Ascending aorta (tissue), 2 donors: ENCODE measurements around the gene KRT39. TPM values are rescaled to one million over a fixed set of nuclear protein-coding genes. Genes with fewer than 3 reads are reported as not detected.

Experiments used
- DNase-seq, 2 donors: peaks; one replicate each; pipeline ENCODE4 v3.0.0-alpha.2; 2019; ENCODE audit warnings: low spot score in 2 of 2
- H3K27ac ChIP-seq, 2 donors: fragments of 200-600 bp; sonication (generic); one replicate each; pipeline ENCODE4 v1.5.1; 2016 to 2017; ENCODE audit warnings: mild to moderate bottlenecking in 1 of 2
- H3K27me3 ChIP-seq: fragments of 200-600 bp; sonication (generic); one replicate; pipeline ENCODE4 v1.5.1; 2017
- H3K36me3 ChIP-seq, 2 donors: fragments of 200-600 bp; sonication (generic); one replicate each; pipeline ENCODE4 v1.5.1; 2016
- H3K4me1 ChIP-seq, 2 donors: fragments of 200-600 bp; sonication (generic); one replicate each; pipeline ENCODE4 v1.5.1; 2016 to 2017; ENCODE audit warnings: mild to moderate bottlenecking in 1 of 2
- H3K4me3 ChIP-seq, 2 donors: fragments of 200-600 bp; sonication (generic); one replicate each; pipeline ENCODE4 v1.5.1; 2016 to 2017; ENCODE audit warnings: mild to moderate bottlenecking in 1 of 2
- H3K9me3 ChIP-seq, 2 donors: fragments of 200-600 bp; sonication (generic); one replicate each; pipeline ENCODE4 v1.5.1; 2016
- intact Hi-C: fragments of 100-400 bp; cut with DNase I; formaldehyde crosslinking; loops from one replicate; pipeline ENCODE4 v1.15.1; 2023
- total RNA-seq: library from RNA; depleted of rRNA; stranded (reverse); fragments of >200 nt; gene quantifications from one replicate; pipeline ENCODE4 v1.1.0, GENCODE V29; 2016
- TF ChIP-seq, protein P1 (sequence below), 3 experiments: fragments of 200-600 bp in 2 of 3; fragments of 450-650 bp in 1 of 3; sonication (generic) in 2 of 3; IDR thresholded peaks; one replicate each; pipeline ENCODE4 v1.5.1; 2016 to 2019; ENCODE audit warnings: antibody characterized with exemption in 3 of 3, mild to moderate bottlenecking in 1 of 3, moderate library complexity in 1 of 3

Gene KRT39
- total RNA-seq, 1 donor from 2014 or later: not detected

DNA sequence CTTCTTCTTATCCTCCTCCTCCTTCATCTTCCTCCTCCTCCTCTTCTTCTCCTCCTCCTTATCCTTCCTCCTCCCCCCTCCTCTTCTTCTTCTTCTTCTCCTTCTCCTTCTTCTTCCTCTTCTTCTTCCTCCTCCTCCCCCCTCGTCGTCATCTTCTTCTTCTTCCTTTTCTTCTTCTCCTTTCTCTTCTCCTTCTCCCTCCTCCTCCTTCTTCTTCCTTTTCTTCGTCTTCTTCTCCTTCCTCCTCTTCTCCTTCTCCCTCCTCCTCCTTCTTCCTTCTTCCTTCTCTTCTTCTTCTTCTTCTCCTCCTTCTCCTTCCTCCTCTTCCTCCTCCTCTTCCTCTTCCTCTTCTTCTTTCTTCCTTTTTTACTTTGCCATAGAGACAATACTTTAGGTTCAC, 24.2 kb downstream of the KRT39 start:
- no peak for DNase-seq
- intact Hi-C loops: no loop called here
- no peaks in the 10 kb centered on the region for H3K36me3 ChIP-seq

DNA sequence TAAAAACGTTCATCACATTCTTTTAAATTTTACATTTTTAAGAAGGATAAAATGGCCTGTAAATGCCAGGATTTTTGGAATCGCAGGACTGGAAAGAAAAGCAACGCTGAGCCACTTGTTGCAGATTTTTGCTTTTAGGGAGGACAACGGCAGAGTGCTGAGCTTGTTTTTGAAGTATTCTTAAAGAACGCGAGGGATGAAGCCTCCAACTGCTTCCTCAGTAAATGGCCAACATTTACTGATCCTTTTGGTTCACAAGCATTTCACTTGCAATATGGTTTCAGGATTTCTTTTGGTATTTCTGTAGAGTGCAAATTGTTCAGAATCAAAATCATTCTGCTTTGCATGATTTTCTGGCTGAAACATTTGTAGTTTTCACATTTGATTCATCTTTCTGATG, 26.5 kb downstream of the KRT39 start:
- H3K36me3 ChIP-seq: no peaks in the 10 kb centered on the region
- intact Hi-C loops: no loop called here
- no peak overlapping the region for H3K27ac ChIP-seq
- no peaks in the 10 kb centered on the region for H3K9me3 ChIP-seq
- TF ChIP-seq, protein P1, sequence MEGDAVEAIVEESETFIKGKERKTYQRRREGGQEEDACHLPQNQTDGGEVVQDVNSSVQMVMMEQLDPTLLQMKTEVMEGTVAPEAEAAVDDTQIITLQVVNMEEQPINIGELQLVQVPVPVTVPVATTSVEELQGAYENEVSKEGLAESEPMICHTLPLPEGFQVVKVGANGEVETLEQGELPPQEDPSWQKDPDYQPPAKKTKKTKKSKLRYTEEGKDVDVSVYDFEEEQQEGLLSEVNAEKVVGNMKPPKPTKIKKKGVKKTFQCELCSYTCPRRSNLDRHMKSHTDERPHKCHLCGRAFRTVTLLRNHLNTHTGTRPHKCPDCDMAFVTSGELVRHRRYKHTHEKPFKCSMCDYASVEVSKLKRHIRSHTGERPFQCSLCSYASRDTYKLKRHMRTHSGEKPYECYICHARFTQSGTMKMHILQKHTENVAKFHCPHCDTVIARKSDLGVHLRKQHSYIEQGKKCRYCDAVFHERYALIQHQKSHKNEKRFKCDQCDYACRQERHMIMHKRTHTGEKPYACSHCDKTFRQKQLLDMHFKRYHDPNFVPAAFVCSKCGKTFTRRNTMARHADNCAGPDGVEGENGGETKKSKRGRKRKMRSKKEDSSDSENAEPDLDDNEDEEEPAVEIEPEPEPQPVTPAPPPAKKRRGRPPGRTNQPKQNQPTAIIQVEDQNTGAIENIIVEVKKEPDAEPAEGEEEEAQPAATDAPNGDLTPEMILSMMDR (IDR thresholded peaks at IDR 0.05): no peak
- no peak overlapping the region for H3K4me3 ChIP-seq
- DNase-seq: no peak
- H3K4me1 ChIP-seq: no peaks in the 10 kb centered on the region
- no peaks in the 10 kb centered on the region for H3K27me3 ChIP-seq

More for the DNA sequence above, 24.2 kb downstream of the KRT39 start:
- Histone ChIP-seq H3K27me3 (no peaks in the 10 kb centered on the region), H3K4me1 (no peaks in the 10 kb centered on the region), H3K27ac (no peak overlapping the region), H3K4me3 (no peak overlapping the region), H3K9me3 (no peaks in the 10 kb centered on the region)
- TF ChIP-seq, protein P1 (IDR thresholded peaks at IDR 0.05): no peak

DNA sequence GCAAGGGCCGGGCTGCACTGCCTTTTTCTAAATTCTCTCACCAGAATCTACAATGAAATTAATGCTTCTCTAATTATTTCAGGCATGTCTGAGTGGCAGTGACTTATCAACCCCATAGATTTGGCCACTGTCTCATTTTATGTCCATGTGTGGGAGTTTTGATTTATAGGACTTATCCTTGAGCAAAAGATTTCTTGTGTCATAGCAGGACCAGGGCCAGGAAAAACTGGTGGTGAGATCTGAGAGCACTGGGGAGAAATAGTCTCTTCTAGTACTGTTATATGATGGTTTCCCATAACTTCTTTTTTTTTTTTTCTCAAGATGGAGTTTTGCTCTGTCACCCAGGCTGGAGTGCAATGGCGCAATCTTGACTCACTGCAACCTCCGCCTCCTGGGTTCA, 27.8 kb downstream of the KRT39 start:
- Histone ChIP-seq H3K27ac (no peak overlapping the region), H3K4me1 (no peaks in the 10 kb centered on the region), H3K36me3 (no peaks in the 10 kb centered on the region), H3K27me3 (no peaks in the 10 kb centered on the region), H3K4me3 (no peak overlapping the region), H3K9me3 (no peaks in the 10 kb centered on the region)
- DNase-seq: no peak
- intact Hi-C loops: no loop called here
- TF ChIP-seq, protein P1 (IDR thresholded peaks at IDR 0.05): no peak

DNA sequence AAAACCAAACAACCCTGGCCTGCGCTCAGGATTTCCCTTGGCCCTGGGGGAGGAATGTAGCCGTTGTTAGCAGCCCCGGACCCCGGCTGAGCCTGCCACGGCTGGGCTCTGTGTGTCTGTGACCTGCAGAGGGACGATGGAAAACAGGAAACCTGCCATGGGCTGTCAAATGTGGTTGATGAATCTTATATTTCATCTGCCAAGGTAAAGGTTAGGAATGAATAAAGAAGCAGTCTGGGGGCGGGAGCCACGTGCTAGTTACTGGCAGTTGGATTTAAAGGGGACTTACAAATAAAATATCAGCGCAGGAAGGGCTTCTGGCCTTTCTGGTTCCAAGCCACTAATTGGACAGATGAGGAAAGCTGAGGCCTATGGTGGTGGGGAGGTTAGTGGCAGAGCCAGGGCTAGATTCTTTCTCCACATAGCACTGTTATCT, 29.3 kb downstream of the KRT39 start, which contains the start of gene KRT23:
TSS of gene KRT23 (minus strand) at position 263 of the 436 bp plus-strand sequence. CDS start 1,043 bp downstream, outside the sequence.
- TF ChIP-seq, protein P1 (IDR thresholded peaks at IDR 0.05): no peak

DNA sequence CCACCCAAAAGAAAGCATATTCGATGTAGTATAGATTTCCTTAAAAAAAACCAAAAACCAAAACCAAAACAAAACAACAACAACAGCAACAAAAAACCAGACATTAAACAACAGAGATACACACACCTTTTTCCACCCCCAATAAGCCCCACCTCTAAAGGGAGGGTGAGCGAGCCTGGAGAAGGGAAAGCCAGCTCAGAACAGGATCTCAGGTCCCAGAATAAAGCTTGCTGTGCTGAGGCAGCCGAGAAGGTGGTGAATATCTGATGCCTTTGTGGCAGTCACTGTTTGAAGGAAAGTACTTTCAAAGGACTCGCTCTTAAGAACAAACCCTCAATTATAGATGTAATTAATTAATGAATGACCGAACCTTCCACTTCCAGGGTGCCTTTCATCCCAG, 29.8 kb downstream of the KRT39 start:
- Histone ChIP-seq H3K27me3 (no peaks in the 10 kb centered on the region), H3K36me3 (no peaks in the 10 kb centered on the region), H3K9me3 (no peaks in the 10 kb centered on the region), H3K27ac (no peak overlapping the region), H3K4me1 (no peaks in the 10 kb centered on the region), H3K4me3 (no peak overlapping the region)
- intact Hi-C loops: no loop called here
- TF ChIP-seq, protein P1 (IDR thresholded peaks at IDR 0.05): no peak
- DNase-seq: no peak

More for the DNA sequence above, 29.3 kb downstream of the KRT39 start, which contains the start of gene KRT23:
- no peaks in the 10 kb centered on the region for H3K27me3 ChIP-seq
- intact Hi-C loops: no loop called here
- no peak within 1 kb of the TSS for H3K4me3 ChIP-seq
- no peaks in the 10 kb centered on the region for H3K36me3 ChIP-seq
- no peak within 1 kb of the TSS for H3K27ac ChIP-seq
- DNase-seq: no peak
- no peaks in the 10 kb centered on the region for H3K9me3 ChIP-seq
- H3K4me1 ChIP-seq: no peaks in the 10 kb centered on the region

DNA sequence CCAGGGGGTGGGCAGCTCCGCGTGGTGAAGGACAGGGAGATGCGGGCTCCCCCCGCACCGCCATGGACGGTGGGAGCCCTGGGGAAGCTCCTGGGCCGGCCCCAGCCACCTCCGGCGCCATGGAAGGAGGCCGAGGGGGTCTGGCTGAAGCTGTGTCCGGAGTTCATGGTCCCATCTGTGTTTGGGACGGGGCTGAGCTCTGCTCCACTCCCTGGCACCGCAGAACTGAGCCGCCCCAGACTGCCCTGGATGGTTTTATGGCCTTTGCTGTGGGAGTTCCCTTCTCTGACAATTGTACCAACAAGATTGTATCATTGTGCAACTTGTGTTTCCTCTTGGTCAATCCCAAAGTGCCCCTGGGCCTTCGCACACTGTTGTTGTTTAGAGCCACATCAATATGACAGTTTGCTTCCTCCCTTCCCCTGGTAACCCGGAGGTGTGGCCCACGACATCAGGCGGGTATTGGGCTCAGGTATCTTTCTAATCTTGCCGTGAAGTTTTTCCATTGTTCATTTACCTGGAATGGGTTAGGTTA, 30.2 kb downstream of the KRT39 start:
- TF ChIP-seq, protein P1 (IDR thresholded peaks at IDR 0.05): no peak
- intact Hi-C loops: no loop called here
- no peaks in the 10 kb centered on the region for H3K36me3 ChIP-seq
- H3K9me3 ChIP-seq: no peaks in the 10 kb centered on the region
- DNase-seq: no peak
- no peak overlapping the region for H3K27ac ChIP-seq
- H3K27me3 ChIP-seq: no peaks in the 10 kb centered on the region
- H3K4me3 ChIP-seq: no peak overlapping the region
- H3K4me1 ChIP-seq: no peaks in the 10 kb centered on the region
